GF-D8 (cell line): ENCODE measurements around the gene DPY19L1.
"Not testable (repeated sequence)": the region's sequence is repeated elsewhere in the genome, so short reads cannot be mapped to it uniquely, and the experiment has no call there.

ENCODE experiments used
- DNase-seq: peaks from one replicate; lab custom pipeline; 2025; lab: John Stamatoyannopoulos, UW

DPY19L1 gene

GRCh38 chr7:35037211-35037525 is at the start of gene DPY19L1:
DPY19L1 (minus strand) TSS chr7:35037485; CDS start chr7:35037394, 91 bp downstream.
- no peak for DNase-seq

GRCh38 chr7:35079517-35079916 is 42.2 kb upstream of the DPY19L1 start:
- not testable (repeated sequence) for DNase-seq

GRCh38 chr7:35074008-35074407 is 36.7 kb upstream of the DPY19L1 start:
- DNase-seq: not testable (repeated sequence)

GRCh38 chr7:35072950-35073827 is 35.9 kb upstream of the DPY19L1 start:
- peak; percentile 43 for DNase-seq

- not testable (repeated sequence) for DNase-seq
These were observed 31.8 kb upstream of the DPY19L1 start for GRCh38 chr7:35069084-35069483.

GRCh38 chr7:35065382-35065781 is 28.1 kb upstream of the DPY19L1 start:
- DNase-seq: not testable (repeated sequence)

GRCh38 chr7:35058571-35058970 is 21.3 kb upstream of the DPY19L1 start:
- DNase-seq: not testable (repeated sequence)

- not testable (repeated sequence) for DNase-seq
These were observed 20.5 kb upstream of the DPY19L1 start for GRCh38 chr7:35057505-35058451.

GRCh38 chr7:35055733-35056132 is 18.4 kb upstream of the DPY19L1 start:
- DNase-seq: not testable (repeated sequence)

GRCh38 chr7:35053488-35054175 is 16.3 kb upstream of the DPY19L1 start:
- not testable (repeated sequence) for DNase-seq

- not testable (repeated sequence) for DNase-seq
These were observed 11.1 kb upstream of the DPY19L1 start for GRCh38 chr7:35048390-35048789.

- DNase-seq: not testable (repeated sequence)
These were observed 10.6 kb upstream of the DPY19L1 start for GRCh38 chr7:35047912-35048305.

GRCh38 chr7:35047263-35047911 is 10.1 kb upstream of the DPY19L1 start:
- not testable (repeated sequence) for DNase-seq

GRCh38 chr7:35043301-35043700 is 6.0 kb upstream of the DPY19L1 start:
- not testable (repeated sequence) for DNase-seq

- no peak for DNase-seq
These were observed 3.6 kb upstream of the DPY19L1 start for GRCh38 chr7:35040906-35041305.

- no peak for DNase-seq
These were observed 2.1 kb upstream of the DPY19L1 start for GRCh38 chr7:35039343-35039742.

GRCh38 chr7:35038354-35038753 is 1.1 kb upstream of the DPY19L1 start:
- no peak for DNase-seq

- DNase-seq: peak; percentile 82
These were observed 449 bp upstream of the DPY19L1 start for GRCh38 chr7:35037526-35038341.

GRCh38 chr7:35036361-35037171 is 719 bp downstream of the DPY19L1 start:
- peak; percentile 25 for DNase-seq

- DNase-seq: no peak
These were observed 1.7 kb downstream of the DPY19L1 start for GRCh38 chr7:35035511-35035961.
